Neural cell (in vitro differentiated cells): ENCODE data around the gene COMP.

Experiments
- CTCF ChIP-seq: fragments of 450-650 bp; IDR thresholded peaks from 2 replicates; pipeline ENCODE4 v1.5.1; 2014; ENCODE audit warnings: antibody characterized with exemption, mild to moderate bottlenecking, moderate library complexity; ENCODE audit not compliant: poor library complexity, severe bottlenecking
- EP300 ChIP-seq: fragments of 450-650 bp; conservative IDR thresholded peaks from 2 replicates; pipeline ENCODE4 v1.6.1; 2014; ENCODE audit warnings: antibody characterized with exemption, mild to moderate bottlenecking, moderate library complexity; ENCODE audit not compliant: poor library complexity, severe bottlenecking
- EZH2 ChIP-seq: fragments of 200-600, 300-800 bp; shearing (Covaris generic), sonication (generic); IDR thresholded peaks from 2 replicates; pipeline ENCODE4 v1.6.1; 2014; ENCODE audit warnings: antibody characterized with exemption, low read length, borderline replicate concordance, mild to moderate bottlenecking; ENCODE audit not compliant: insufficient read depth, poor library complexity, severe bottlenecking
- POLR2AphosphoS5 ChIP-seq: IDR thresholded peaks from 2 replicates; pipeline ENCODE4 v1.6.1; 2012
- RAD21 ChIP-seq: fragments of 450-650 bp; conservative IDR thresholded peaks from 2 replicates; pipeline ENCODE4 v1.6.1; 2014; ENCODE audit warnings: antibody characterized with exemption, mild to moderate bottlenecking, moderate library complexity

DNA sequence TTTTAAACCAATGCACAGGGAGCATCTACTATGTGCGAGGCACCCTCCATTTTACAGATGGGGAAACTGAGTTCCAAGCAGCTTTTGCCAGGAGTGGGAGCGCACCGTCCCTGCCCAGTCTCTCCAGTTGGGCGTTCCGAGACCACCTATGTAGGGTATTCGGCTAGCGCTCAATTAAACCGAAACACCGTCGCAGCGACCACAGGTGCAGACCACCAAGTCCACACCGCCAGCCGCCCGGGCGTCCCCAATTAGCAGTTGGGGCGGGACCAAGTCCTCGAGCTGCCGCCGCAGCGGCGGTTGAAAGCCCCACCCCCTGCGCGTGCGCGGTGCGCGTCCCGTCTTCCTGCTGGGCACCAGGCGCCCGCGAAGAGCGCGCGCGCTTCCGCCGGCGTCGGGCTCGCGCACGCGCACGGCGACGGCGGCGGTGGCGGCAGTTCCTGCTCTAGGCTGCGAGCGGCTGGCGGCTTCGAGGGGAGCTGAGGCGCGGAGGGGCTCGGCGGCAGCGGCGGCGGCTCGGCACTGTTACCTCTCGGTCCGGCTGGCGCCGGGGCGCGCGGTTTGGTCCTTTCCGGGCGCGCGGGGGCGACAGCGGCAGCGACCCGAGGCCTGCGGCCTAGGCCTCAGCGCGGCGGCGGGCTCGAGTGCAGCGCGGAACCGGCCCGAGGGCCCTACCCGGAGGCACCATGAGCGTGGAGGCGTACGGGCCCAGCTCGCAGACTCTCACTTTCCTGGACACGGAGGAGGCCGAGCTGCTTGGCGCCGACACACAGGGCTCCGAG is 40.6 kb upstream of the COMP start, which contains the start of gene UPF1:
- TF ChIP-seq RAD21 (peak; percentile 46), EZH2 (no peak), CTCF (peak; percentile 45), EP300 (peak; percentile 48), POLR2AphosphoS5 (peak; percentile 94)
